Retina (tissue), 1 donor: Measurements from ENCODE around the gene WHRN.

Experiments
- DNase-seq: peaks from one replicate; pipeline ENCODE4 v3.0.0-alpha.2; 2016

The WHRN gene

DNA sequence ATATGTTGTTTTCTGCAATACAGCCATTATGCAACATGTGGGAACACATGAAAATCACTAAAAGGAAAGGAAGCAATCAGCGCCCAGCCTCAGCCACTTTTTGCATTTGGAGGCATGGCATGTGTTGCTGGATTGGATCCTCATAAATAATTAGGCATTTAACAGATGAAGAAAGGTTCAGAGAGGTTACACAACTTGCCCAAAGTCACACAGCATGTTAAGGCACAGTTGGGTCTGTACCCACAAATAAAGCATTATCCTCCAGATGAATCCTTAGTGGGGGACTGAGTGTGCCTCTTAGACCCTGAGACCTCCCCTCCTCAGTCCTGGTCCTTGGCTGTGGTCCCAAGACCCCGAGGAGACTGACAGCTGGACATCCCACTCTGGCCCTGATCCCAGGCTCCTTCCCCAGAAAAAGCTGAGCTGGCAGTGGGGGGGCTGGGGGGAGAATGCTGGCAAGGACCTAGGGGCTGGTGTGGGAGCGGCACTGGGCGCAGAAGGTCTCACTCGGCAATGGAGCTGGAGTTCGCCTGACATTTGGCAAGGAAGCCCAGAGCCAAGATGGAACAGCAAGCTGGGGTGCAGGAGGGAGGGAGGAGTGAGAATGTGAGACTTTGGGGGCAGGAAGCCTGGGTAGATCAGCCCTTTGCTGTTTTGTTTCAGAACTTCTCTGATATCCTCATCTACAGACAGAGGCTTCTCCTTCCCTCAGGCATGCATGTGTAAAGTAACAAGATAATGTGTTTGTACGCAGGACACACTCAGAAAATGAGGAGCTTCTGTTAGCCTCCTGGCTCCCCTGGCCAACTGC is 110.5 kb downstream of the WHRN start:
- DNase-seq: no peak

DNA sequence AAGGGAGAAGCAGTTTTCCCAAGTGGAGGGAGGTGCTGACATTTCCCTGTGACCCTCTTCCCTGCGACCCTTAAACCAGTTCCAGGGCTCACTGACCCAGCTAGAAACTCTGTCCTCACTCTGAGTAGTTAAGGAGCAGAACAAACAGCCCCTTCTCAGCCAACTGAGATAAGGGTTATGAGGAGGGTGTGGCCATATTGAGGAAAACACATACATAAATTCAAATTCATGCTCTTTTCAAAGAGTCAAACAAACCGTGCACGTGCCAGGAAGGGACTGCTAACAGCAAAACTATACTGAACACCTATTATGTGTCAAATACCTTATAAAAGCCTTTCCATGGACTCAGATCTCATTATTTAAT is 112.5 kb downstream of the WHRN start:
- DNase-seq: no peak

DNA sequence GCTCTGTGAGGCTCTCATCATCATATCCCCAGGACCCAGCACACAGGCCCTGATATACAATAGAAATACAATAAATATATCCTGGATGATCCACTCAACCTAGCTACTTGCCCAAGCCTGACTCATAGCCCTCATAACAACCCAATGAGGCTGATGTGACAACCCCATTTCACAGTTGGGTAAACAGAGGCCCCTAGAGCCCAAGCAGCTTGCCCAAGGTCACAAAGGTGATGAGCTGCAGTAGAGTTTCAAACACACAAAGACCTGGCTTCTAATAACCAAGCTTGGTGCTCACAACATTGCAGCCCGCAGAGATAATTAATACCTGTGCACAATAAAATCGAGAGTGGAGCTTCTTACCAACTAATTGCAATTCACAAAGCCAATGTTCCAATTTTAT is 114.3 kb downstream of the WHRN start:
- no peak for DNase-seq

DNA sequence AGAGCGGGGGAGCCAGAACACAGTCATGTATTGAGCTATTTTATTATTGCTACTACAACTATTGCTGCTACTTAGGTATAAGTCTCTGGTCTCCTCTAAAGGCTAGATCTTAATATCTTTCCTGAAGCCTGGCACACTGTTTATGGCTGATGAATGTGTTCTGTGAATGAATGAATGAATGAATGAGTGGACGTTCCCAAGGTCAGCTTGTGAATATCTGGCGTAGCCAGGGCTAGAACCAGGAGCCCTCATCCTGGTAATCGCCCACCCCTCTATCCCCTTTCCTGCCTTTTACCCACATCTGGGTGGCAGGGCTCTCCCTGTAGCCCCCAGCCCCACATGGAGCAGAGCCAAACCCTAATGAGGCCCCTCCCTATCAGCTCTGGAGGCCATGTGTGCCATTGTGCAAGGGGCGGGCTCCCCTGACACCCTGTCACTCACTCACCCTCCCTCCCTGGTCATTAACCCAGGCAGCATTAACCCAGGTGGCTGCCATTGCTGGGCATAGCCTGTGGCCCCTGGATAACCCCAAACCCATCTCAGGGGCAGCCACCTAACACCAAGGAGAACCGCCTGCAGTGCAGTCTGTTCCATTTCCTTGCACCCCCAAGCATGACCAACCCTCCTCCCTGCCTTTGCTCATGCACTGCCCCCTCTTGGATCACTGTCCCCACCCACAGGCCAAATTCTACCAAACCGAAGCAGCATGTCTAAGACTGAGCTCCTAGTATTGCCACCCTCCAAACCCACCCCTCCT is 115.5 kb downstream of the WHRN start:
- no peak for DNase-seq

DNA sequence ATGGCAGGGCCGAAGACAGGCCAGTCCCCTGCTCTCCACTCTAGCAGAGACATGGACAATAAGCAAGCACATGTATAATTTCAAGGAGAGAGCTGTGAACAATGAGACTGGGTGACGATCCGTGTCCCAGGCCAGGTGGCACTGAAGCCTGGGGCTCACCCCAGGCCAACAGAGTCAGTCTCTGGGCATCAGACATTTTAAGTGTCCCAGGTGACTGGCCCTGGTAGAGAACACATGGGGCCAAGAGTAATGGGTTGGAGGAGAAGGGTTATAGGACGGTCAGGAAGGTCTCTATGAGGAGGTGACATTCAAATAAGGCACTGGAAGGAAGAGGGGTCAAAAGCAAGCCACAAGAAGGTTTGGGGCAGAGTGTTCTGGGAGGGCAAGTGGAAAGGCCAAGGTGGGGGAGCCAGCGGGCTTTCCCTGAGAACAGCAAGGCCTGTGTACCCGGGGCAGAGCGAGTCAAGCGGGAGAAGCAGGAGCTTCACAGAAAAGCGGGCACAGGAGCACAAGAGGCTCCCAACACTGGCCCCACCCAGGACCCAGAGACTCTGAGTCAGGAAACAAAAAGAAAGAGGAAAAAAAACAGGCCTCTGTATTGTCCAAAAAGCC is 116.4 kb downstream of the WHRN start:
- no peak for DNase-seq

DNA sequence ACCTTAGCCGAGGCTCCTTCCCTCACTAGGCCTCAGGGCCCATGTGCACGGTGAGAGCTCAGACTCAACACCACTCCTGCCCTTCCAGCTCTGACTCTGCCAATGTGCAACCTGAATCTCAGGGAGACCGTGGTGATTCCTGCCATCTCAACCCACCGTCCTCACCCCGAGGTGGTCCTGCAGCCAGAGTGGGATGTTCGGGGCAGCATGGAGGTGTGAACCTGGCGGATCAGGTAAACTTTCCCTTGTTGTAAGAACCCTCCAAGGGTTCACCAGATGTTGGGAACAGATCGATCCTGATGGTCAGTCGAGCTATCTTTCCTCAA is 117.0 kb downstream of the WHRN start:
- no peak for DNase-seq

DNA sequence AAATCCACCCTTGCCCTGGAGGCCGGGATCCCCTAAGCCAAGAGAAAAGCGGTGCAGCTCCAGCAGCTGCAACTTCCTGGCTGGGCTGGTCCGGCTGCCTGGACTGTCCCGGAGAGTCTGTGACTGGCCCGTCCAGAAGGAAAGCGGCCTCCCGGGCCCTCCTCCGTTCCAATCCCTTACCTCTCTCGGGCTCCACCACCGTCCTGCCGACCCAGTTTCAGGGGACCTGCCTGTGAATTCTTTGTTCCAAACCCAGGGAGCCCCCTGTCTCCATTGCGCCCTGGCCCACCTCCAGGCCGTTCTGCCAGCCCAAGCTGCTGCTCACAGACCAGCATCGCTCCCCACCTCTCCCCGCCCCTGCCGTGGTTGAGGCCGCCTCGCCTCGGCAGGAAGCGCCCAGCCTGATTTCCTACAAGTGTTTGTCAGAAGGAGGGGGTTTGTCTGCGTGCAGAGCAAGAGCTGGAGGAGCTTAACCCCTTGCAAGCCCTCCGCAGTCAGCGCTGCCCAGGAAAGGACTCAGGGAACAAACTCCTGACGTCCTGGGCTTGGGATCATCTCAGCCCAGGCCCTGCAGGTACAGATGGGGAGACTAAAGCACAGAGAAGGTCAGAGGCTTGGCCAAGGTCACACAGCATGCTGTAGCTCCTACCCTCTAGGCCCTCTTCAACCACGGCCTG is 117.5 kb downstream of the WHRN start, which contains the start of gene AKNA:
Gene AKNA, minus strand, starts transcription at position 303 of the 677 bp plus-strand sequence. CDS start 6,649 bp downstream, outside the sequence.
- DNase-seq: peak; percentile 83

DNA sequence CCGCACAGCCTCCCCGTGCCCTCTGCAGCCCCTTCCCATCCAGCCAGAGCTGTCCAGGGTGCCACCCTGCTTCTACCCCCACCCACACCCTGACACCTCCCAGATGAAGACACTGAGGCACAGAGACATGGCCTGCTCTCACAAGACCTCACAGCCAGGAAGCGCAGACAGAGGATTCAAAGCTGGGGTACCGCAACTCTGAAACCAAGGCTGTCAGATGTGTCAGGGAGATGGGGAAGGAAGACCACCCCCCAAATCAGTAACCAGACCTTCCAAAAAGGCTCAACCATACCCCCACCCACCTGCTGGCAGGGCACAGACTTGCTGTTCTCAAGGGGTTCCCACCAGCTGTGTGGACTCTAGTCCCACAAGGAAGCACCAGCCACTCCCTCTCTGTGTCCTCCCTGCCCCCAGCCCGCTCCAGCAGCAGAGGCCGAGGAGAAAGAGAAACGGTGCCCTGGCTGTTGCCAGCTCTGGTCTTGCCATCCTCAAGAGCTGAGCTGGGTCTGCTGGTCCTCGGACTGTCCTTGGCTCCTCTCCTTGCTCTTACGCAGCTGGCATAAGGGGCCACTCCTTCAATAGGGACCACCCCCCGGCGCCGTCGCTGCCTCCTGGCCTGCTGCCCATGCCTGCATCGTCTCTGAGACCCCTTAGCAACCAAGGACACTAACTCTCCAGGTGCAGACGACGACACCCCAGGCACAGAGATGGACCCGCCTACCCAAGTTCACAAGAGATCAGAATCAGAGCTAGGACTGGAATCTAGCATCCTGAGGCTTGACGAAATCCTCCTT is 118.2 kb downstream of the WHRN start:
- DNase-seq: peak; percentile 53

DNA sequence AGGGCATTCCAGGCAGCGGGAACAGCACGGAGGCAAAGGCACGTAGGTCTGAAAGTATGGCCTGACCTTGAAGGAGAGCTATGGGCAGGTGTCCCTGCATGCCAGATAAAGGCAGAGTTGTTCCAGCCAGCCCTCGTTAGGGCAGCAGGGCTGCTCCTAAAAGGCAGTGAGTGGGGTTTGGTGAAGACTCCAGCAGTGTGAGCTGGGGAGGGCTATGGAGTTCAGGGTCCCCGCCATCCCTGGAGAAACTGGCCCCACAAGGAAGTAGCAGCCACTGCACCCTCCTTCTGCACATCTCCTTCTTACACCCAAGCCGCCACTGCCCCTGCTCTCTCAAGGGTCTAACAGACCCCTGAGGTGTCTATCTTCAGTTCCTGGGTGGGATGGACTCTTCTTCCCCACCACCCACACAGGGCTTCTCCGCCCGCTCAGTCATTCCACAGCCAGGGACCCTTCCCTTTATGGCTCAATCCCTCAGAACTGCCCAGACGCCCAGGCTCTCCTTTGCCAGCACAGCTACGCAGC is 118.8 kb downstream of the WHRN start:
- DNase-seq: no peak

DNA sequence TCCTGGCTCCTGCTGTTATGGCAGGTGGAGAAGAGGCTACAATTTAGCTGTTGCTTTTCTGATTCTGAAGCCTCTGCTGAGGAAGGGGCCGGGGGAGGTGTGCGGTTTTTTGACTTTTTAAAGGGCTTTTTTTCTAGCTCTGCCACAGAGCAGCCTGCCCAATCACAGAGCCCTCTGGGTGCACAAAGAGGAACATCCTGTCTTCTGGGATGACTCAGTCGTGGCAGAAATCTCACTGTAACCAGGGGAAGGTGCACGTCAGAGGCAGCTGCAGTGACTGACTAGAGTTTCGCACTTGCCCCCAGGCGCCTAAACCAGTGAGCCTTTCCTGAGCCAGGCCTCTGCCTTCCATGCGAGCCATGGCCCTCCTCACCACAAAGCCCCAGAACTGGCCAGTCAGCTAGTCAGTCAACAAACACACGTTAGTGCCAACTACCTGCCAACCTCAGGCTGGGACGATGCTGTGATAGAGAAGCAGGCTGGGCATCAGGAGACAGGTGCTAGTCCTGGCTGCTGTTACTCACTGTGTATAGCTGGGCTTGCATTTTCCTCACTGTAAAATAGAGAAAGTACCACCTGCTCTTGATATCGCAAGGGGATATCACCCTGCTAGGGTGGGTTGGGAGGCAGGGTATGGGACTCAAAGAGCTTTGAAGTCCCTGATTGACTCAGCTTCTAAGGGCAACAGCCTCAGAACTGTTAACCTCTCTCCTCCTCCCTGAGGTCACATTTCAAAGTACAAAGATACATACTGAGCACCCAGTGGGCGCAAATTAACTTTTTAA is 119.7 kb downstream of the WHRN start:
- DNase-seq: no peak

DNA sequence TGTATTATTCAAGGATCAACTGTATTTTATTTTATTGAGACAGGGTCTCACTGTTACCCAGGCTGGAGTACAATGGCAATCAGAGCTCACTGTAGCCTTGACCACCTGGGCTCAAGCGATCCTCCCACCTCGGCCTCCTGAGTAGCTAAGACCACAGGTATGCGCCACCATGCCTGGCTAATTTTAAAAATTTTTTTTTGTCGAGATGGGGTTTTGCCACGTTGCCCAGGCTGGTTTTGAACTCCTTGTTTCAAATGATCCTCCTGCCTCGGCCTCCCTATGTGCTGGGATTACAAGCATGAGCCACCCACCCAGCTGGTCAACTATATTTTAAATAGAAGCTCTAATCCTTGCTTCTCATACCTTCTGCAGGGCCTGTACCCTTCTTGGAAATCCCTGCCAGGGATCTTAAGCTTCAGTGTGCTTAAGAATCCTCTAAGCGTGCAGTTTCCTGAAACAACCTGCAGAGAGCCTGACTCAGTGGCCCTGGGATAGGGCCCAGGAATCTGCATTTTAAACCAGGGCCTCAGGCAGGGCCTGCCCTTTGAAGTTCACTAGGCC is 120.4 kb downstream of the WHRN start:
- DNase-seq: no peak

DNA sequence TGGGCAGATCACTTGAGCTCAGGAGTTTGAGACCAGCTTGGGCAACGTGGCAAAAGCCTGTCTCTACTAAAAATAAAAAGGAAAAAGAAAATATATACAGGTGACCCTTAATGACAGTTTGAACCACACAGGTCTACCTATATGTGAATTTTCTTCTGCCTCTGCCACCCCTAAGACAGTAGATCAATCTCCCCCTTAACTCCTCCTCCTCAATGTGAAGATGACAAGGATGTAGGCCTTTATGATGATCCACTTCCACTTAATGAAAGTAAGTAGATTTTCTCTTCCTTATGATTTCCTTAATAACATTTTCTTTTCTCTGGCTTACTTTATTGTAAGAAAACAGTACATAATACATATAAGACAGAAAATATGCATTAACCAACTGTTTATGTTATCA is 120.9 kb downstream of the WHRN start:
- no peak for DNase-seq

DNA sequence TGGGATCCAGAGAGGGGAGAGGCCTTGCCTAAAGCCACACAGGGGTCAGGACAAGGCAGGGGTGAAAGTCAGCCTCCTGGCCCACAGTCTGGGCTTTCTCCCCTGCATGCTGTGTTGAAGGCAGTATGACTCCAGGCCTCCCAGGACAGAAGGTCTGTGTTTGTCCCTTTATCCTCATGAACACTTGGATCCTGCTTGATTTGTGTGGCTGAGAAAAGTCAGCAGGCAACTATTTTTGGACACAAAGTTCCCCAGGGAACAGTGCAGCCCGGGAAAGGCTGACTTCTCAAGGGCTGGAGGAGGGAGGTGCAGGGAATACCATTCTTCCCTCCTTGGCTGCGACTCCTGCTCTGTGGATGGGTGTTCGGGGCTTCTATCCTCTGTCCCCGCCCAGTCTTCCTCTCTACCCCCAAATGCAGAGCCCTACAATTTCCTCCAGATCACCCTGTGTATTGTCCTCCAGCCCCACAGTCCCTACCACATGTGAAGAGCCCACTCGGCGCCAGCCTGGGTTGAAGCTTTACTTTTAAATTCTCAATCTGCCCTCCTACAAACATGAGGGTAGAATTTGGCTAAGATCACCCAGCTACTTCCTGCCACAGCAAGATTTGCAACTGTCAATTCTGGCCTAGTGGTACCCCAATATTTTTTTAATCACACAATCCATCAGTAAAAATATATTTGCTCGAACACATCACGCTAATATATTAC is 121.6 kb downstream of the WHRN start:
- no peak for DNase-seq

DNA sequence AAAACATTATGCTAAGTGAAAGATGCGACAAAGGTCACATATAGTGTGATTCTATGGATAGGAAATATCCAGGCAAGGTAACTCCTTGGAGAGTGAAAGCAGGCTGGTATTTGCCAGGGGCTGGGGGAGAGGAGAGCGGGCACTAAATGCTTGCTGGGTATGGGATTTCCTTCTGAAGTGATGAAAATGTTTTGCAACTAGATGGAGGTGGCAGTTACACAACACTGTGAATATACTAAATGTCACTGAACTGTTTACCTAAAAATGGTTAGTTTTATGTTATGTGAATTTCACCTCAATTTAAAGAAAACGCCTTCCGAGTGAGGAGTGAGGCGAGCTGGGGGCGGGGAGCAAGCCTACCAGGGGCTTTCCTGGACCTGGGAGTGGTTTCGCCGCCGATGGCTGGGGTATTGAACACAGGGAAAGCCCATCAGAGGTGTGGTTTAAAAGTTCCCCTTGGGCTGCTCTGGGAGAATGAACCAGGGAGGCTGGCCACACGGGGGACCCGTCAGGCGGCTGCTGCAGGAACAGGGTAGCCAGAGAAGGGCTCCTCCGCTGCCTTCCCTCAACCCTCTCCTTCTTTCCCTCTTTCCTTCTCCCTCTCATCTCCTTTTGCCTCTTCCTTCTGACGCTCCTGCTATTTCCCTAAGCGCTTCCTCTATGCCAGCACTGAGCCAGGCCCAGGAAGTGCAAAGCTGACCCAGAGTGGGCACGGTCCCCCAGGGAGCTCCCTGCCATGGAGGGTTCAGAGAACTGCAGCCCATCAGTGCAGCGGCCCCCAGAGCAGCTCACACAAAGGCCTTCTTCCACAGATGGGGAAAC is 122.4 kb downstream of the WHRN start:
- no peak for DNase-seq

DNA sequence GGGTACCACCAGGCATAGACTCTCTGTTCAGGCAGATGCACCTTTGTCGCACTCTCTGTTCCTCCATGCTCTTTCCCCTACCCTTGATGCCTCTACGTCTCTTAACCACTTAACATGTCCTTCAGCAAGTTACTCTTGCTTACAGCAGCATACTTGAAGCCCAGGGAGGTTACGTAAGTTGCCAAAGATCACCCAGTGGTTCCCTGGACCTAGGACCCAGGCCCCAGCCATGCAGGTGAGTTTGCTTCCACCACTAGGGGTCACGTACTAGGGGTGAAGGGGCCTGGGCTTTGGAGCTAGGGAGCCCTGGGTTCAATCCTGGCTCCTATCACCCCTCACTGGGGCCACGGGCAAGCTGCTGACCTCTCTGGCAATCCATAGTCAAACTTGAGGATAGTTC is 126.4 kb downstream of the WHRN start:
- DNase-seq: no peak

DNA sequence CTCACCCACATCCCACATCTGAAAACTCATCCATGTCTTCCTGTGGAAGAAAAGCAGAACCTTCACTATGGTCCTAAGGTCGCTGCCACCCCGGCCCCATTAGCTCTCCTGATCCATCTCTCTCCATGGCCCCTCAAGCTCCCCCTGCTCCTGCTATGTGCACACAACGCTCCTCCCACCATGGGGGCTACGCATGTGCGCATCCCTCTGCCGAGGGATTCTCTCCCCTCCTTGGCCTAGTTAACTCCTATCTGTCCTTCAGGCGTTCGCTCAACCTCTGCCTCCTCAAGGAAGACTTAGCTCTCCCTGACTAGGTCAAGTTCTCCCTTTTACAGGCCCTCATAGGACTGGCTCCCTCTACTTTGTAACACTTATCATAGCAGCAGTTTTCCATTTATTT is 127.3 kb downstream of the WHRN start:
- no peak for DNase-seq

DNA sequence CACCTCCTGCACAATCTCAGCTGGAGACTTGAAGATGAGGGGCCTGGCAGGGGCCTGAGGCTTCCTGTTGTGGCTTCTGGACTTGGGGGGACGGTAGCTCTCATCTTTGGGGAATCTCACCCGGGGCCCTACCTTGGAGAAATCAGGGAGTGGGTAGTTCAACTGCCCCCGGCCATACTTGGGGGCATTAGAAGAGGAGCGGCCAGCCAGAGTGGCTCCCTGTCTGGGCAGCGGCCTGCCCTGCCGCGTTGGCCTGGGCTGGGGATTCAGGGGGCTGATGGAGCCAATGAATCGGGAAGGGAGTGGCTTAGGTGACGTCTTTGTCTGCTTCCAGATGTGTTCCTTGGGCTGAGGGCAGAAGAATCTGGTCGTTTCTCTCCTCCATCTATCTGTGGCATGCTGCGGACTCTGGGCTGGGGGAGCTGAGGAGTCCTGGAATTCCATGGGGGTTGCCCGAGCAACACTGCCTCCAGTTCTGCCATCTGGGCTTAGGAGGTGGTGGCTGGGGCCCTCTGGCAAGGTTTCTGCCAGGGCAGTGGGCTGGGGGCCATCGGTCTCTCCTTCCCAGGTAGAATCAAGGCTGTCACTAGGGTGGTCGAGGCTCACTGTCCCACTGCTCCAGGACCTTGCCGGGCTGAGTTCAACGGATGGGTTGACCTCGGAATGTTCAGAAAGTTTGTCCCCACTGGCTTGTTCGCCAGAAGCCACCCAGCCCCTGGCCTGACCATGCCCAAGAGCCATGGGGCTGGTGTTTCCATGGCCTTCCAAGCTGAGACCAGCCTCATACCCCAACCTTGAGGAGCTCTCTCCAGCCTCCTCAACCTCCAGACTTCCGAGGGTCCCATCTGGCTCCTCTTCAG is 128.5 kb downstream of the WHRN start:
- DNase-seq: no peak

DNA sequence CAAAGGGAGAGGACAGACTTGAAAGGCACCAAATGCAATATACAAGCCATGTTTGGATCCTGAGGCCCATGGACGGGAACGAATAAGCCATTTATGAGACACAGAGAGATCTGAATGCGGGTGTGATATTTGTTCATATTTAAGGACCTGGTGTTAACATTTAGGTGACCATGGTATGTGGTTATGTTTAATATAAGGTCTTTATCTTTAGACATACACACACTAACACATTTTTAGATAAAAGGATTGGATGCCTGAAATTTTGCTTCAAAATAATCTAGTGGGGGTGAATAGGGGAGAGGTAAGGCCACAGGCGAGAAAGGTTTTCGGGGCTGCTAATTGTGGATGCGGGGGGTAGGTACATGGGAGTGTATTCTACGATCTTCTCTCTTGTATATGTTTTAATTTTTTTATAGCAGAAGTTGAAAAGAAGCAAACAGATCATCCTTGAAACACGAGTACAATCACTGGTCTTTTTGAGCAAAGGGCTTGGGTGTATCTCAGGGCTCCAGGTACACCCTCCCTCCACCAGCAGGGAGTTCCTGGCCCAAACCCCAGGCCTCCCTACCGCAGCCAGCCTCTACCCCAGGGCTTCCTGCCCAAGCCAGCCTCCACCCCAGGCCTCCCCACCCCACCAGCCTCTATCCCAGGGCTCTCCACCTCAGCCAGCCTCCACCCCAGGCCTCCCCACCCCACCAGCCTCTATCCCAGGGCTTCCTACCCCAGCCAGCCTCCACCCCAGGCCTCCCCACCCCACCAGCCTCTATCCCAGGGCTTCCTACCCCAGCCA is 129.7 kb downstream of the WHRN start:
- DNase-seq: no peak
